SK-N-SH (cell line): ENCODE measurements around the gene JMJD1C.

Experiments used
- EP300 ChIP-seq, 2 experiments: IDR thresholded peaks; 2 replicates each; pipeline versions ENCODE4 v1.4.0 to v1.6.1; 2012; ENCODE audit warnings: borderline replicate concordance in 1 of 2, low read depth in 1 of 2, low read length in 1 of 2
- FOXM1 ChIP-seq: IDR thresholded peaks from 2 replicates; pipeline ENCODE4 v1.4.0; 2012; ENCODE audit warnings: low read depth, mild to moderate bottlenecking
- GABPA ChIP-seq: IDR thresholded peaks from 2 replicates; pipeline ENCODE4 v1.4.0; 2012; ENCODE audit warnings: low read depth, mild to moderate bottlenecking
- GATA2 ChIP-seq: sonication (generic); formaldehyde crosslinking; IDR thresholded peaks from 2 replicates; pipeline ENCODE4 v1.5.0; 2020; ENCODE audit warnings: mild to moderate bottlenecking, missing genetic modification reagents
- JUND ChIP-seq: IDR thresholded peaks from 2 replicates; pipeline ENCODE4 v1.4.0; 2012
- POLR2AphosphoS5 ChIP-seq: IDR thresholded peaks from 2 replicates; pipeline ENCODE4 v1.6.1; 2012; ENCODE audit warnings: low read depth, low read length
- RAD21 ChIP-seq: IDR thresholded peaks from 2 replicates; pipeline ENCODE4 v1.6.1; 2012; ENCODE audit warnings: mild to moderate bottlenecking, low read length
- RXRA ChIP-seq: IDR thresholded peaks from 2 replicates; pipeline ENCODE4 v1.4.0; 2012; ENCODE audit warnings: low read depth, mild to moderate bottlenecking, borderline replicate concordance
- SMC3 ChIP-seq: IDR thresholded peaks from 2 replicates; pipeline ENCODE4 v1.6.1; 2012; ENCODE audit warnings: low read depth, low read length, improper control_type of control experiment
- TF ChIP-seq, protein P1 (sequence below): fragments of 200-600 bp; sonication (generic); IDR thresholded peaks from 2 replicates; pipeline ENCODE4 v1.6.1; 2017; ENCODE audit warnings: antibody characterized with exemption, mild to moderate bottlenecking, moderate library complexity
- TF ChIP-seq, protein P2 (sequence below): IDR thresholded peaks from 2 replicates; pipeline ENCODE4; 2012

DNA sequence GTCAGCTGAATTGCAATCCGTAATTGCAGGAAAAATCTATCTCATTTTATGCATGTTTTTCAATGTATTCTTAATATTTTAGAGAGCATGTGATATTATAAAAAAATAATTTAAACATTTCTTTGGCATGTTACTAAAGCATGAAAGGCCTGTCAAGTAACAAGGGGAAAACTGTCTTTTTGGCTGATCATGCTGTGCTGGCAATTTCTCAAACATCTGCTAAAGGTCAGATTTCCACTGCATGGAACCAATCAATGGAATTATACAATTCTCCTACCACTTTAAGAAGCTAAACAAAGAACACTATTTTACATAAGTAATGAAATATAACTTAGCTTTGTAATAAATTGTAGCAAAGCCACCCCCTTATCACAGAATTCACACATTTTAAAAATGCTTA is 49.4 kb downstream of the JMJD1C start:
- TF ChIP-seq, protein P1, sequence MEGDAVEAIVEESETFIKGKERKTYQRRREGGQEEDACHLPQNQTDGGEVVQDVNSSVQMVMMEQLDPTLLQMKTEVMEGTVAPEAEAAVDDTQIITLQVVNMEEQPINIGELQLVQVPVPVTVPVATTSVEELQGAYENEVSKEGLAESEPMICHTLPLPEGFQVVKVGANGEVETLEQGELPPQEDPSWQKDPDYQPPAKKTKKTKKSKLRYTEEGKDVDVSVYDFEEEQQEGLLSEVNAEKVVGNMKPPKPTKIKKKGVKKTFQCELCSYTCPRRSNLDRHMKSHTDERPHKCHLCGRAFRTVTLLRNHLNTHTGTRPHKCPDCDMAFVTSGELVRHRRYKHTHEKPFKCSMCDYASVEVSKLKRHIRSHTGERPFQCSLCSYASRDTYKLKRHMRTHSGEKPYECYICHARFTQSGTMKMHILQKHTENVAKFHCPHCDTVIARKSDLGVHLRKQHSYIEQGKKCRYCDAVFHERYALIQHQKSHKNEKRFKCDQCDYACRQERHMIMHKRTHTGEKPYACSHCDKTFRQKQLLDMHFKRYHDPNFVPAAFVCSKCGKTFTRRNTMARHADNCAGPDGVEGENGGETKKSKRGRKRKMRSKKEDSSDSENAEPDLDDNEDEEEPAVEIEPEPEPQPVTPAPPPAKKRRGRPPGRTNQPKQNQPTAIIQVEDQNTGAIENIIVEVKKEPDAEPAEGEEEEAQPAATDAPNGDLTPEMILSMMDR: no peak
- no peak for TF ChIP-seq RAD21
- TF ChIP-seq GATA2 (CRISPR knock-in tag): no peak
- TF ChIP-seq, protein P2, sequence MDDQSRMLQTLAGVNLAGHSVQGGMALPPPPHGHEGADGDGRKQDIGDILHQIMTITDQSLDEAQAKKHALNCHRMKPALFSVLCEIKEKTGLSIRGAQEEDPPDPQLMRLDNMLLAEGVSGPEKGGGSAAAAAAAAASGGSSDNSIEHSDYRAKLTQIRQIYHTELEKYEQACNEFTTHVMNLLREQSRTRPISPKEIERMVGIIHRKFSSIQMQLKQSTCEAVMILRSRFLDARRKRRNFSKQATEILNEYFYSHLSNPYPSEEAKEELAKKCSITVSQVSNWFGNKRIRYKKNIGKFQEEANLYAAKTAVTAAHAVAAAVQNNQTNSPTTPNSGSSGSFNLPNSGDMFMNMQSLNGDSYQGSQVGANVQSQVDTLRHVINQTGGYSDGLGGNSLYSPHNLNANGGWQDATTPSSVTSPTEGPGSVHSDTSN: no peak
- TF ChIP-seq EP300 (IDR thresholded peaks at IDR 0.05; ENCODE audit: borderline replicate concordance in 1 of 2, low read depth in 1 of 2, low read length in 1 of 2): no peak
- TF ChIP-seq POLR2AphosphoS5: no peak
- TF ChIP-seq RXRA: no peak
- no peak for TF ChIP-seq JUND
- no peak for TF ChIP-seq GABPA
- no peak for TF ChIP-seq SMC3
- no peak for TF ChIP-seq FOXM1
